WTC11 (cell line): ENCODE data around the gene DDX10. TPM values are rescaled to one million over a fixed set of nuclear protein-coding genes. Genes with fewer than 3 reads are reported as not detected.

ENCODE experiments used
- ATAC-seq: fragments of 200-7000 bp; cut with Tn5 transposase; 2 replicates; pipeline ENCODE4 v1.10.0; 2021; ENCODE audit warnings: mild to moderate bottlenecking, moderate library complexity
- CTCF ChIA-PET: fragments of 300-600 bp; sonication (Branson Sonifier 250); formaldehyde crosslinking; loops from one replicate; lab custom pipeline; 2021; ENCODE audit warnings: antibody characterized with exemption; lab: Charles Lee
- POLR2A ChIA-PET: fragments of 350-600 bp; sonication (Branson Sonifier 250); formaldehyde crosslinking; loops from one replicate; lab custom pipeline; 2021; ENCODE audit warnings: antibody characterized with exemption; lab: Charles Lee
- DNase-seq: peaks from one replicate; pipeline ENCODE4 v3.0.0; 2021; ENCODE audit warnings: low spot score
- H3K27ac Mint-ChIP-seq: 2 replicates; pipeline ENCODE4 v1.8.0; 2021; ENCODE audit warnings: mixed read lengths
- H3K27me3 Mint-ChIP-seq: 2 replicates; pipeline ENCODE4 v1.8.0; 2021; ENCODE audit warnings: low read depth, mild to moderate bottlenecking, moderate library complexity, mixed read lengths
- H3K36me3 Mint-ChIP-seq: 2 replicates; pipeline ENCODE4 v1.8.0; 2021; ENCODE audit warnings: mixed read lengths
- H3K4me1 Mint-ChIP-seq: 2 replicates; pipeline ENCODE4 v1.8.0; 2022; ENCODE audit warnings: mixed read lengths
- H3K4me3 Mint-ChIP-seq: 2 replicates; pipeline ENCODE4 v1.8.0; 2021; ENCODE audit warnings: mild to moderate bottlenecking, moderate library complexity, mixed read lengths
- H3K9me3 Mint-ChIP-seq: 2 replicates; pipeline ENCODE4 v1.8.0; 2021; ENCODE audit warnings: mixed read lengths
- CDX4 ChIP-seq: fragments of 250-450 bp; sonication (Bioruptor Pico); IDR thresholded peaks from 2 replicates; pipeline ENCODE4 v1.9.0; 2021; ENCODE audit warnings: moderate library complexity, mild to moderate bottlenecking, inconsistent platforms, borderline replicate concordance
- E2F4 ChIP-seq: sonication (generic); formaldehyde crosslinking; IDR thresholded peaks from 2 replicates; pipeline ENCODE4 v1.8.1; 2022; ENCODE audit warnings: low read depth, mild to moderate bottlenecking, moderate library complexity, missing genetic modification reagents, borderline replicate concordance
- ERG ChIP-seq: fragments of 250-450 bp; sonication (Bioruptor Pico); IDR thresholded peaks from 2 replicates; pipeline ENCODE4 v1.8.0; 2021; ENCODE audit warnings: mild to moderate bottlenecking
- FOXJ3 ChIP-seq: sonication (generic); formaldehyde crosslinking; IDR thresholded peaks from 2 replicates; pipeline ENCODE4 v1.9.0; 2021; ENCODE audit warnings: missing genetic modification reagents, mild to moderate bottlenecking, borderline replicate concordance
- JAZF1 ChIP-seq: fragments of 250-450 bp; sonication (Bioruptor Pico); IDR thresholded peaks from 2 replicates; pipeline ENCODE4 v1.9.0; 2021; ENCODE audit warnings: moderate library complexity, mild to moderate bottlenecking, inconsistent platforms
- MAX ChIP-seq: sonication (generic); formaldehyde crosslinking; IDR thresholded peaks from 2 replicates; pipeline ENCODE4 v1.8.0; 2022; ENCODE audit warnings: mild to moderate bottlenecking, missing genetic modification reagents
- NR1H2 ChIP-seq: sonication (generic); formaldehyde crosslinking; IDR thresholded peaks from 2 replicates; pipeline ENCODE4 v1.9.0; 2021; ENCODE audit warnings: mild to moderate bottlenecking, moderate library complexity, missing genetic modification reagents
- OVOL2 ChIP-seq: fragments of 250-450 bp; sonication (Bioruptor Pico); IDR thresholded peaks from 2 replicates; pipeline ENCODE4 v1.9.0; 2021; ENCODE audit warnings: mild to moderate bottlenecking, borderline replicate concordance
- PREB ChIP-seq: sonication (generic); formaldehyde crosslinking; IDR thresholded peaks from 2 replicates; pipeline ENCODE4 v1.8.1; 2022; ENCODE audit warnings: mild to moderate bottlenecking, missing genetic modification reagents, moderate library complexity, borderline replicate concordance
- TCF7 ChIP-seq: sonication (generic); formaldehyde crosslinking; IDR thresholded peaks from 2 replicates; pipeline ENCODE4 v1.8.0; 2022; ENCODE audit warnings: mild to moderate bottlenecking, low read depth, missing genetic modification reagents, moderate library complexity
- TEAD4 ChIP-seq: sonication (generic); formaldehyde crosslinking; IDR thresholded peaks from 2 replicates; pipeline ENCODE4 v1.8.0; 2022; ENCODE audit warnings: mild to moderate bottlenecking, missing genetic modification reagents
- ZNF232 ChIP-seq: sonication (generic); formaldehyde crosslinking; IDR thresholded peaks from 2 replicates; pipeline ENCODE4 v1.8.0; 2022; ENCODE audit warnings: mild to moderate bottlenecking, missing genetic modification reagents
- ZNF281 ChIP-seq: sonication (generic); formaldehyde crosslinking; IDR thresholded peaks from 2 replicates; pipeline ENCODE4 v1.8.0; 2023; ENCODE audit warnings: mild to moderate bottlenecking, missing genetic modification reagents
- ZNF416 ChIP-seq: fragments of 250-450 bp; sonication (Bioruptor Pico); IDR thresholded peaks from 2 replicates; pipeline ENCODE4 v1.9.0; 2021; ENCODE audit warnings: mild to moderate bottlenecking, inconsistent platforms
- ZNF512 ChIP-seq: sonication (generic); formaldehyde crosslinking; IDR thresholded peaks from 2 replicates; pipeline ENCODE4 v1.8.1; 2022; ENCODE audit warnings: missing genetic modification reagents, borderline replicate concordance
- total RNA-seq: library from RNA; stranded (reverse); gene quantifications from 3 replicates; pipeline ENCODE4 v1.2.3, GENCODE V29; 2021

The DDX10 gene
- total RNA-seq, 1 experiment from 2014 or later, result 56.8 TPM

- Mint-ChIP-seq H3K27ac (no peak overlapping the region), H3K9me3 (peaks cover 17% of the 10 kb centered on the region), H3K36me3 (no peaks in the 10 kb centered on the region; the same call in 1 of the 2 replicates), H3K27me3 (no peaks in the 10 kb centered on the region; the same call in 1 of the 2 replicates), H3K4me1 (peaks cover 27% of the 10 kb centered on the region)
- POLR2A ChIA-PET, result interaction anchor here (1.1 kb wide), 1 partner anchor 26 kb away, joined by 3 read pairs; no protein-coding TSS in a partner anchor
- TF ChIP-seq TCF7 (CRISPR knock-in tag), result no peak
- TF ChIP-seq, all 79 proteins: peak for 0
- DNase-seq (no peak), ATAC-seq (peak; percentile 36)
- CTCF ChIA-PET, result no interaction called here
- H3K4me3 Mint-ChIP-seq, result no peak overlapping the region
Measured at GRCh38 chr11:108967571-108967970, 302.7 kb downstream of the DDX10 start.

- H3K4me3 Mint-ChIP-seq, result no peak overlapping the region
- CTCF ChIA-PET, result no interaction called here
- H3K27ac Mint-ChIP-seq, result no peak overlapping the region
- peak; percentile 48 for ATAC-seq
- no peaks in the 10 kb centered on the region; the same call in 1 of the 2 replicates for H3K27me3 Mint-ChIP-seq
- TF ChIP-seq ERG (CRISPR knock-in tag) (no peak), MAX (CRISPR knock-in tag) (no peak), TEAD4 (CRISPR knock-in tag) (no peak), ZNF416 (CRISPR knock-in tag) (no peak), ZNF232 (CRISPR knock-in tag) (no peak), ZNF281 (CRISPR knock-in tag) (no peak), OVOL2 (no peak), E2F4 (CRISPR knock-in tag) (no peak), FOXJ3 (no peak), PREB (CRISPR knock-in tag) (no peak), CDX4 (no peak), NR1H2 (CRISPR knock-in tag) (no peak), JAZF1 (no peak), ZNF512 (CRISPR knock-in tag) (no peak)
- DNase-seq, result peak; percentile 17
- peaks cover 22% of the 10 kb centered on the region for H3K4me1 Mint-ChIP-seq
- POLR2A ChIA-PET, result no interaction called here
- H3K36me3 Mint-ChIP-seq, result no peaks in the 10 kb centered on the region
- H3K9me3 Mint-ChIP-seq, result peaks cover 8% of the 10 kb centered on the region
Measured at GRCh38 chr11:108970221-108970991, 305.5 kb downstream of the DDX10 start.
